ENCODE measurements around the gene GXYLT2.

Gene GXYLT2

DNA sequence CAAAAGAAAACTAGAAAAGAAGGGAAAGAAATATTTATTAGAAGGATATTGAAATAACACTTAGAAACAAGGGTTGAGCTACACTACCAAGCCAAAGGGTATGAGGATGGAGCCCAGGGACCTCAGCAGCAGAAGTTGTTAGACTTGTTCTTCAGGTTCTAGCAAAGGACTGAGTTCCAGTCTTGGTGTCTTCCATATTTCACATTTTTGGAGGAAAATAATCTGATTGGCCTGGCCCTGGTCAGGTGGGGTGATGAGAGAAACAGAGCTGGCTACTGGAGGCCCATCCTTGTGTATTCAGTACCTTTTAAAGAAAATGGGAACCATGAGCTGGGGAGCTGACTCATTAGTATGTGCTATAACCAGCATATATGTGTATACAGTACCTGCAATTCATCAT, 137.0 kb downstream of the GXYLT2 start:
- DNase-seq, result no peak

- no peak for DNase-seq
These were observed 138.4 kb downstream of the GXYLT2 start for GRCh38 chr3:73026111-73026759.

Data from CD4-positive, alpha-beta T cell treated with Interleukin-15 for 1 hour (primary cell).